Sigmoid colon (tissue), 7 donors: Measurements from ENCODE around the gene DNAI4. TPM values are rescaled to one million over a fixed set of nuclear protein-coding genes. Genes with fewer than 3 reads are reported as not detected.
"Not testable (repeated sequence)": the region's sequence is repeated elsewhere in the genome, so short reads cannot be mapped to it uniquely, and the experiment has no call there.

Experiments used
- DNase-seq: peaks from one replicate; pipeline ENCODE4 v3.0.0-alpha.2; 2019
- H3K27ac ChIP-seq, 4 donors: fragments of 200-600 bp; sonication (generic); one replicate each; pipeline ENCODE4 v1.5.1; 2016 to 2019; ENCODE audit warnings: mild to moderate bottlenecking in 1 of 4
- H3K27me3 ChIP-seq, 3 donors: fragments of 200-600 bp; sonication (generic); one replicate each; pipeline ENCODE4 v1.5.1; 2019; ENCODE audit warnings: mild to moderate bottlenecking in 1 of 3
- H3K36me3 ChIP-seq, 4 donors: fragments of 200-600 bp; sonication (generic); one replicate each; pipeline ENCODE4 v1.5.1; 2016 to 2019
- H3K4me1 ChIP-seq, 4 donors: fragments of 200-600 bp; sonication (generic); one replicate each; pipeline ENCODE4 v1.5.1; 2017 to 2019
- H3K4me3 ChIP-seq, 4 donors: fragments of 200-600 bp; sonication (generic); one replicate each; pipeline ENCODE4 v1.5.1; 2017 to 2019; ENCODE audit warnings: mild to moderate bottlenecking in 2 of 4, moderate library complexity in 1 of 4
- H3K9me3 ChIP-seq, 4 donors: fragments of 200-600 bp in 3 of 4; sonication (generic) in 3 of 4; one replicate each; pipeline versions ENCODE4 v1.5.1 to v1.6.1; 2013 to 2019
- CTCF ChIP-seq, 4 experiments: fragments of 450-650 bp in 3 of 4; fragments of 200-600 bp in 1 of 4; IDR thresholded peaks; one replicate each; pipeline ENCODE4 v1.5.1; 2016 to 2019; ENCODE audit warnings: antibody characterized with exemption in 4 of 4, mild to moderate bottlenecking in 3 of 4, moderate library complexity in 2 of 4
- EP300 ChIP-seq, 4 donors: sonication (generic); formaldehyde crosslinking; IDR thresholded peaks; one replicate each; pipeline ENCODE4 v1.6.1; 2017; ENCODE audit warnings: antibody characterized with exemption in 4 of 4
- POLR2A ChIP-seq, 2 donors: fragments of 450-650 bp; IDR thresholded peaks; one replicate each; pipeline ENCODE4 v1.6.1; 2016; ENCODE audit warnings: antibody characterized with exemption in 2 of 2, mild to moderate bottlenecking in 2 of 2, moderate library complexity in 2 of 2
- POLR2AphosphoS5 ChIP-seq, 4 donors: sonication (generic); formaldehyde crosslinking; IDR thresholded peaks; one replicate each; pipeline ENCODE4 v1.6.1; 2017; ENCODE audit warnings: antibody characterized with exemption in 4 of 4
- WGBS, 2 donors: extraction: QIAGEN DNeasy Blood & Tissue Kit; methylation state at CpG; one replicate each; pipeline ENCODE4 v1.1.7; 2013; 5-methylcytosine and 5-hydroxymethylcytosine counted together
- intact Hi-C: fragments of 100-400 bp; cut with DNase I; formaldehyde crosslinking; loops from one replicate; pipeline ENCODE4 v1.15.1; 2023
- polyA plus RNA-seq, 3 donors: library from polyadenylated mRNA; stranded (reverse); fragments of 200-250 nt; gene quantifications; one replicate each; pipeline ENCODE4 v1.2.3, GENCODE V29; 2013
- total RNA-seq, 4 donors: library from RNA; depleted of rRNA; stranded (reverse); fragments of >200 nt; gene quantifications; one replicate each; pipeline ENCODE4 v1.1.0, GENCODE V29; 2016
- donor health status: healthy with polysubstance abuse.
- donor health status: Bipolar disorder and iron deficiency.
- donor health status: healthy.

The DNAI4 gene
- total RNA-seq = 10 to 100 TPM in 2 of 4 donors, 1 to 10 TPM in 2; 5.6 to 16.1 (median 9.5) TPM
- 10 to 100 TPM in 1 of 3 donors, 1 to 10 TPM in 2; 3.0 to 16.0 (median 8.4) TPM for polyA plus RNA-seq

- peak within 1 kb of the TSS; percentile 89 to 95 (median 92) for H3K27ac ChIP-seq
- intact Hi-C loops = loop anchor here (2.0 to 10.0 kb wide), 5 partner anchors 128 to 1858 kb away; partner anchors contain the start of gene GADD45A
- 0% methylated on average over 63 to 64 of the region's 64 CpGs for WGBS, 2 donors
- H3K27me3 ChIP-seq = no peaks in the 10 kb centered on the region
- peak; percentile 99 for DNase-seq
- no peaks in the 10 kb centered on the region for H3K9me3 ChIP-seq
- peak in 2 of 4 donors; percentile 34 to 43 for TF ChIP-seq EP300 (IDR thresholded peaks at IDR 0.05)
- peak; percentile 84 to 91 (median 86) for TF ChIP-seq POLR2AphosphoS5 (IDR thresholded peaks at IDR 0.05)
- TF ChIP-seq POLR2A (IDR thresholded peaks at IDR 0.05) = peak; percentile 23 to 65
- TF ChIP-seq CTCF (IDR thresholded peaks at IDR 0.05) = peak; percentile 27 to 58 (median 40)
- peaks cover 0 to 3% (median 0%) of the 10 kb centered on the region in 4 donors for H3K36me3 ChIP-seq
- H3K4me3 ChIP-seq = peak within 1 kb of the TSS; percentile 59 to 91 (median 74)
- H3K4me1 ChIP-seq = peaks cover 0 to 38% (median 32%) of the 10 kb centered on the region in 4 donors
Measured at GRCh38 chr1:66924756-66925557, at the start of gene DNAI4, which contains the start of gene MIER1. Gene DNAI4 (minus strand): TSS chr1:66924856. CDS start chr1:66924831, 25 bp downstream. Gene MIER1 (plus strand): TSS chr1:66924990. CDS start chr1:66925029, 39 bp downstream.

GRCh38 chr1:66968574-66968973, 43.9 kb upstream of the DNAI4 start:
- Histone ChIP-seq H3K9me3 (no peaks in the 10 kb centered on the region), H3K4me1 (peaks cover 0 to 6% (median 0%) of the 10 kb centered on the region in 4 donors), H3K27me3 (no peaks in the 10 kb centered on the region), H3K4me3 (no peak overlapping the region), H3K36me3 (peaks cover 0 to 88% (median 19%) of the 10 kb centered on the region in 4 donors), H3K27ac (no peak overlapping the region)
- no peak for DNase-seq
- 78 to 89% methylated on average over 3 of the region's 3 CpGs for WGBS, 2 donors
- no peak for TF ChIP-seq POLR2A (IDR thresholded peaks at IDR 0.05)
- no peak for TF ChIP-seq EP300 (IDR thresholded peaks at IDR 0.05)
- TF ChIP-seq POLR2AphosphoS5 (IDR thresholded peaks at IDR 0.05) = no peak
- TF ChIP-seq CTCF (IDR thresholded peaks at IDR 0.05) = no peak
- intact Hi-C loops = no loop called here

- H3K27me3 ChIP-seq, intact Hi-C loops, H3K27ac ChIP-seq, DNase-seq, H3K9me3 ChIP-seq, H3K4me3 ChIP-seq, H3K4me1 ChIP-seq: not testable (repeated sequence)
- peaks cover 0 to 88% (median 17%) of the 10 kb centered on the region in 4 donors for H3K36me3 ChIP-seq
- WGBS, 2 donors = 93 to 94% methylated on average over 7 of the region's 7 CpGs
Measured at GRCh38 chr1:66966188-66966873, 41.7 kb upstream of the DNAI4 start.

GRCh38 chr1:66957938-66958337, 33.3 kb upstream of the DNAI4 start:
- Histone ChIP-seq H3K27me3 (no peaks in the 10 kb centered on the region), H3K4me1 (no peaks in the 10 kb centered on the region), H3K4me3 (no peak overlapping the region), H3K9me3 (no peaks in the 10 kb centered on the region), H3K36me3 (peaks cover 0 to 73% (median 8%) of the 10 kb centered on the region in 4 donors), H3K27ac (no peak overlapping the region)
- intact Hi-C loops = no loop called here
- 90 to 95% methylated on average over 3 of the region's 3 CpGs for WGBS, 2 donors
- no peak for DNase-seq
- no peak for TF ChIP-seq POLR2AphosphoS5 (IDR thresholded peaks at IDR 0.05)
- no peak for TF ChIP-seq CTCF (IDR thresholded peaks at IDR 0.05)
- TF ChIP-seq EP300 (IDR thresholded peaks at IDR 0.05) = no peak
- no peak for TF ChIP-seq POLR2A (IDR thresholded peaks at IDR 0.05)

GRCh38 chr1:66954208-66954607, 29.6 kb upstream of the DNAI4 start:
- Histone ChIP-seq H3K36me3 (peaks cover 0 to 60% (median 8%) of the 10 kb centered on the region in 4 donors), H3K27me3 (no peaks in the 10 kb centered on the region), H3K9me3 (no peaks in the 10 kb centered on the region), H3K4me3 (no peak overlapping the region), H3K27ac (no peak overlapping the region), H3K4me1 (peaks cover 0 to 2% (median 0%) of the 10 kb centered on the region in 4 donors)
- intact Hi-C loops = no loop called here
- WGBS, 2 donors = 80 to 84% methylated on average over 4 of the region's 4 CpGs
- DNase-seq = no peak
- TF ChIP-seq EP300 (IDR thresholded peaks at IDR 0.05) = no peak
- TF ChIP-seq CTCF (IDR thresholded peaks at IDR 0.05) = no peak
- no peak for TF ChIP-seq POLR2A (IDR thresholded peaks at IDR 0.05)
- no peak for TF ChIP-seq POLR2AphosphoS5 (IDR thresholded peaks at IDR 0.05)
